ENCODE results near the gene RIPPLY1.

DNA sequence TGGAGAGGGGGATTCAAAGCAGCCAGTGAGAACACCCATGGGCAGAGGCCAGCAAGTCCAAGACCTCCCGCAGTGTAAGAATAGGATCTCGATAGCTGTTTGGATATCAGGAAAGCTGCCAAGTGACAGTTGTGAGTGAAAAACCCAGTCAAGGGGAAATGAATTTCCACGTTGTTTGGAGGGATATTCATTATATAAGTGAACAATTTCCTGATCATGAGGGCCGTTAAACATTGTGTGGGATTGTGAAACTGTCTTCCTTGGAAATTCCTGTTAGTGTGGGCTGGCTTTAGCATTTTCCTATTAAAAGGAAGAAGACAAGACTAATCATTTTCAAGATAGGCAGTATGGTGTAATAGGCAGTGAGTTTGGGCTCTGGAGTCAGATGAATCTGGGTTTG is 32.0 kb upstream of the RIPPLY1 start:
- TF ChIP-seq CTCF (IDR thresholded peaks at IDR 0.05) (no peak), POLR2A (IDR thresholded peaks at IDR 0.05) (no peak)
